ENCODE data around the gene GUCY1A1. TPM values are rescaled to one million over a fixed set of nuclear protein-coding genes. Genes with fewer than 3 reads are reported as not detected.

The GUCY1A1 gene
- total RNA-seq, 3 donors from 2014 or later (not counting 1 experiment from before 2014, with no cell fraction given): 4.1 to 7.4 (median 5.2) TPM

DNA sequence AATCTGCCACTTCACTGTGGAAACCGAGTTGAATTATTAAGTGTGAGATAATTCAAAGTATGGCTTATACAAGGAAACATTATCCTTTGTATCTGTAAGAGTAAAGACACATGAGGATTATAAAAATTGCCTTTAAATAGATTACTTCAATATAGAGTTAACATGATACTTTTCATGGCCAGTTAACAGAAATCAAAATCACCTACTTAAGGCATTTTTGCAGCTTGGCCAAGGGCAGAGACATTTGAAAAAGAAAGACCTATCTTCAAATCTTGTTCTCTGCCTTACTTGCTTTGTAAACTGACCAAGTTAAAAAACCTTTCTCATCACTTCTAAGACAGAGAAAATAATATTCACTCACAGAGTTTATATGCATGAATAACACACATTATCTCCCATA, 47.3 kb downstream of the GUCY1A1 start:
- intact Hi-C loops (cut with micrococcal nuclease): no loop called here
- Histone ChIP-seq H3K27me3 (ENCODE audit: control insufficient read depth, insufficient read depth, low read length) (no peaks in the 10 kb centered on the region), H3K9me3 (ENCODE audit: control insufficient read depth, insufficient read depth, low read length) (no peaks in the 10 kb centered on the region), H3K36me3 (ENCODE audit: control insufficient read depth, insufficient read depth, low read length) (no peaks in the 10 kb centered on the region), H3K4me3 (ENCODE audit: low read length) (no peak overlapping the region), H3K4me1 (ENCODE audit: control insufficient read depth, insufficient read depth, low read length) (no peaks in the 10 kb centered on the region), H3K27ac (ENCODE audit: low read length) (no peak overlapping the region)
- no peaks in the 10 kb centered on the region for H3K27me3 Mint-ChIP-seq (ENCODE audit: low read depth in 2 of 2)
- no peaks in the 10 kb centered on the region for H3K36me3 Mint-ChIP-seq
- 60% methylated on average over 1 of the region's 1 CpG for WGBS (ENCODE audit: insufficient coverage)
- no peaks in the 10 kb centered on the region for H3K4me1 Mint-ChIP-seq
- TF ChIP-seq, protein P1, sequence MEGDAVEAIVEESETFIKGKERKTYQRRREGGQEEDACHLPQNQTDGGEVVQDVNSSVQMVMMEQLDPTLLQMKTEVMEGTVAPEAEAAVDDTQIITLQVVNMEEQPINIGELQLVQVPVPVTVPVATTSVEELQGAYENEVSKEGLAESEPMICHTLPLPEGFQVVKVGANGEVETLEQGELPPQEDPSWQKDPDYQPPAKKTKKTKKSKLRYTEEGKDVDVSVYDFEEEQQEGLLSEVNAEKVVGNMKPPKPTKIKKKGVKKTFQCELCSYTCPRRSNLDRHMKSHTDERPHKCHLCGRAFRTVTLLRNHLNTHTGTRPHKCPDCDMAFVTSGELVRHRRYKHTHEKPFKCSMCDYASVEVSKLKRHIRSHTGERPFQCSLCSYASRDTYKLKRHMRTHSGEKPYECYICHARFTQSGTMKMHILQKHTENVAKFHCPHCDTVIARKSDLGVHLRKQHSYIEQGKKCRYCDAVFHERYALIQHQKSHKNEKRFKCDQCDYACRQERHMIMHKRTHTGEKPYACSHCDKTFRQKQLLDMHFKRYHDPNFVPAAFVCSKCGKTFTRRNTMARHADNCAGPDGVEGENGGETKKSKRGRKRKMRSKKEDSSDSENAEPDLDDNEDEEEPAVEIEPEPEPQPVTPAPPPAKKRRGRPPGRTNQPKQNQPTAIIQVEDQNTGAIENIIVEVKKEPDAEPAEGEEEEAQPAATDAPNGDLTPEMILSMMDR (IDR thresholded peaks at IDR 0.05): no peak
- no peaks in the 10 kb centered on the region for H3K9me3 Mint-ChIP-seq
- ATAC-seq: no peak
- no peak for DNase-seq
- no peak overlapping the region for H3K4me3 Mint-ChIP-seq
- H3K27ac Mint-ChIP-seq: no peak overlapping the region

DNA sequence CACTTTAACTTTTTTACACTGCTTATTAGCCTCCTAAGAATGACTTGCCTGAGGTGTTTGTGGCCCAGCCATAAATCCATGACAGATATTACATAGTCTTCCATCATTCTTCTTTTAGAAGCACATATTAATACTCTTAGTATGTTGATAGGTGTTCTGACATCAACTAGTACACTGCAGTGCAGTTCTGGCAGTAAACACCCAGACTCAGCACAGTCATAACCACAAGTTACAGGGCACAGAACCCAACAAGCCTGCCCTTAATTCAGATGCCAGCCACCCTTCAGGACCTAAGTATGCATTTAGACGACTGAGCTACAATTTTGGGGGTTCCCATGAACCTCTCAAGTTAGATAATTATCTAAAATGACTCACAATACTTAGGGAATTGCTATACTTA, 55.7 kb downstream of the GUCY1A1 start:
- Histone ChIP-seq H3K27ac (ENCODE audit: low read length) (no peak overlapping the region), H3K36me3 (ENCODE audit: control insufficient read depth, insufficient read depth, low read length) (no peaks in the 10 kb centered on the region), H3K4me3 (ENCODE audit: low read length) (no peak overlapping the region), H3K4me1 (ENCODE audit: control insufficient read depth, insufficient read depth, low read length) (no peaks in the 10 kb centered on the region), H3K9me3 (ENCODE audit: control insufficient read depth, insufficient read depth, low read length) (no peaks in the 10 kb centered on the region), H3K27me3 (ENCODE audit: control insufficient read depth, insufficient read depth, low read length) (no peaks in the 10 kb centered on the region)
- H3K27ac Mint-ChIP-seq: no peak overlapping the region
- H3K4me3 Mint-ChIP-seq: no peak overlapping the region
- H3K9me3 Mint-ChIP-seq: no peaks in the 10 kb centered on the region
- H3K27me3 Mint-ChIP-seq (ENCODE audit: low read depth in 2 of 2): no peaks in the 10 kb centered on the region
- ATAC-seq: no peak
- DNase-seq: no peak
- 67% methylated on average over 1 of the region's 1 CpG for WGBS (ENCODE audit: insufficient coverage)
- H3K36me3 Mint-ChIP-seq: no peaks in the 10 kb centered on the region
- H3K4me1 Mint-ChIP-seq: no peaks in the 10 kb centered on the region
- TF ChIP-seq, protein P1 (IDR thresholded peaks at IDR 0.05): no peak
- intact Hi-C loops (cut with micrococcal nuclease): no loop called here

GRCh38 chr4:155722816-155723499, 56.3 kb downstream of the GUCY1A1 start:
- TF ChIP-seq, protein P1 (IDR thresholded peaks at IDR 0.05): no peak
- H3K4me1 Mint-ChIP-seq: no peaks in the 10 kb centered on the region
- Histone ChIP-seq H3K27me3 (ENCODE audit: control insufficient read depth, insufficient read depth, low read length) (no peaks in the 10 kb centered on the region), H3K4me1 (ENCODE audit: control insufficient read depth, insufficient read depth, low read length) (no peaks in the 10 kb centered on the region), H3K9me3 (ENCODE audit: control insufficient read depth, insufficient read depth, low read length) (no peaks in the 10 kb centered on the region), H3K4me3 (ENCODE audit: low read length) (no peak overlapping the region), H3K27ac (ENCODE audit: low read length) (no peak overlapping the region), H3K36me3 (ENCODE audit: control insufficient read depth, insufficient read depth, low read length) (no peaks in the 10 kb centered on the region)
- no peak overlapping the region for H3K27ac Mint-ChIP-seq
- intact Hi-C loops (cut with micrococcal nuclease): no loop called here
- H3K36me3 Mint-ChIP-seq: no peaks in the 10 kb centered on the region
- 88% methylated on average over 7 of the region's 7 CpGs for WGBS (ENCODE audit: insufficient coverage)
- no peak for ATAC-seq
- H3K27me3 Mint-ChIP-seq (ENCODE audit: low read depth in 2 of 2): no peaks in the 10 kb centered on the region
- H3K9me3 Mint-ChIP-seq: no peaks in the 10 kb centered on the region
- no peak for DNase-seq
- no peak overlapping the region for H3K4me3 Mint-ChIP-seq

- no peaks in the 10 kb centered on the region for H3K27me3 ChIP-seq (ENCODE audit: control insufficient read depth, insufficient read depth, low read length)
- H3K27ac Mint-ChIP-seq: no peak overlapping the region
- intact Hi-C loops (cut with micrococcal nuclease): no loop called here
- H3K9me3 ChIP-seq (ENCODE audit: control insufficient read depth, insufficient read depth, low read length): no peaks in the 10 kb centered on the region
- H3K4me3 Mint-ChIP-seq: no peak overlapping the region
- ATAC-seq: no peak
- no peak overlapping the region for H3K27ac ChIP-seq (ENCODE audit: low read length)
- H3K9me3 Mint-ChIP-seq: no peaks in the 10 kb centered on the region
- TF ChIP-seq, protein P1 (IDR thresholded peaks at IDR 0.05): no peak
- H3K36me3 ChIP-seq (ENCODE audit: control insufficient read depth, insufficient read depth, low read length): no peaks in the 10 kb centered on the region
- H3K4me1 ChIP-seq (ENCODE audit: control insufficient read depth, insufficient read depth, low read length): no peaks in the 10 kb centered on the region
- DNase-seq: no peak
- H3K4me3 ChIP-seq (ENCODE audit: low read length): no peak overlapping the region
- no peaks in the 10 kb centered on the region for H3K27me3 Mint-ChIP-seq (ENCODE audit: low read depth in 2 of 2)
- 68% methylated on average over 3 of the region's 3 CpGs for WGBS (ENCODE audit: insufficient coverage)
- H3K4me1 Mint-ChIP-seq: no peaks in the 10 kb centered on the region
- H3K36me3 Mint-ChIP-seq: no peaks in the 10 kb centered on the region
Observed at GRCh38 chr4:155724731-155725130, 58.1 kb downstream of the GUCY1A1 start.

All from natural killer cell (primary cell).